SHP77 treated with DMSO at 0.1 percent for 48 hours (cell line): ENCODE results near the gene HS1BP3.

ENCODE experiments used
- DNase-seq: peaks from one replicate; lab custom pipeline; 2025; lab: John Stamatoyannopoulos, UW

The HS1BP3 gene

GRCh38 chr2:20617081-20617575 lies 33.8 kb downstream of the HS1BP3 start:
- no peak for DNase-seq

GRCh38 chr2:20616341-20616871 lies 34.5 kb downstream of the HS1BP3 start:
- no peak for DNase-seq

- DNase-seq = no peak
These were observed 35.2 kb downstream of the HS1BP3 start for GRCh38 chr2:20615466-20616241.

GRCh38 chr2:20615068-20615465 lies 35.8 kb downstream of the HS1BP3 start:
- no peak for DNase-seq

GRCh38 chr2:20614201-20615067 lies 36.5 kb downstream of the HS1BP3 start:
- DNase-seq = no peak

- no peak for DNase-seq
These were observed 37.7 kb downstream of the HS1BP3 start for GRCh38 chr2:20612925-20613916.

- DNase-seq = no peak
These were observed 39.0 kb downstream of the HS1BP3 start for GRCh38 chr2:20611844-20612356.

GRCh38 chr2:20611077-20611843 lies 39.6 kb downstream of the HS1BP3 start:
- DNase-seq = no peak

- no peak for DNase-seq
These were observed 40.9 kb downstream of the HS1BP3 start for GRCh38 chr2:20609995-20610357.

GRCh38 chr2:20609349-20609994 lies 41.4 kb downstream of the HS1BP3 start:
- DNase-seq = peak; percentile 47

GRCh38 chr2:20608666-20609348 lies 42.1 kb downstream of the HS1BP3 start:
- DNase-seq = no peak

GRCh38 chr2:20607446-20607845 lies 43.5 kb downstream of the HS1BP3 start:
- no peak for DNase-seq

GRCh38 chr2:20606198-20606597 lies 44.7 kb downstream of the HS1BP3 start:
- no peak for DNase-seq

- no peak for DNase-seq
These were observed 45.9 kb downstream of the HS1BP3 start for GRCh38 chr2:20604951-20605381.

GRCh38 chr2:20604401-20604911 lies 46.4 kb downstream of the HS1BP3 start:
- no peak for DNase-seq

GRCh38 chr2:20603791-20604190 lies 47.1 kb downstream of the HS1BP3 start:
- DNase-seq = no peak

GRCh38 chr2:20602803-20603202 lies 48.1 kb downstream of the HS1BP3 start:
- no peak for DNase-seq

GRCh38 chr2:20600756-20601325 lies 50.1 kb downstream of the HS1BP3 start:
- DNase-seq = no peak
